ENCODE data around the gene PIGU. TPM values are rescaled to one million over a fixed set of nuclear protein-coding genes. Genes with fewer than 3 reads are reported as not detected.
A peak's percentile ranks its signal among the peaks of the same experiment; 100 is the strongest.

Gene PIGU
- polyA plus RNA-seq, 1 of the 3 experiments (the other 2 are of a cell fraction) = 40.3 TPM

- no peak for TF ChIP-seq USF2 (IDR thresholded peaks at IDR 0.05; ENCODE audit: borderline replicate concordance, low read depth, low read length)
- TF ChIP-seq TEAD4 (IDR thresholded peaks at IDR 0.05; ENCODE audit: borderline replicate concordance, insufficient read depth) = no peak
- TF ChIP-seq TCF12 (IDR thresholded peaks at IDR 0.05) = no peak
- TF ChIP-seq EZH2phosphoT487 (IDR thresholded peaks at IDR 0.05; ENCODE audit: borderline replicate concordance, low read depth) = no peak
- no peak for TF ChIP-seq GABPA (IDR thresholded peaks at IDR 0.05; ENCODE audit: low read depth)
- TF ChIP-seq YY1 (IDR thresholded peaks at IDR 0.05; ENCODE audit: low read depth) = no peak
- no peak for TF ChIP-seq RFX5 (IDR thresholded peaks at IDR 0.05; ENCODE audit: low read length)
- no peak for TF ChIP-seq FOXJ3 (CRISPR knock-in tag; IDR thresholded peaks at IDR 0.05)
- TF ChIP-seq ELF1 (IDR thresholded peaks at IDR 0.05) = no peak
- TF ChIP-seq JUND (IDR thresholded peaks at IDR 0.05) = no peak
These were observed 148.0 kb downstream of the PIGU start (continued) for GRCh38 chr20:34528921-34529297.

GRCh38 chr20:34527016-34527415 lies 149.9 kb downstream of the PIGU start:
- peak overlapping the region in 1 of 2 experiments; percentile 75; a peak in 2 of 4 replicates for H3K27ac ChIP-seq (ENCODE audit: low read depth in 2 of 2, low read length in 1 of 2)

More at GRCh38 chr20:34527016-34527415, 149.9 kb downstream of the PIGU start:
- H3K36me3 ChIP-seq (replicated peaks in 1 of 2; ENCODE audit: control insufficient read depth in 1 of 2, insufficient read depth in 2 of 2, low read length in 1 of 2) = peaks cover 42 to 51% of the 10 kb centered on the region in 2 experiments
- ChIA-PET CTCF (interaction anchor here (0.7 to 5.9 kb wide), 4 partner anchors 12 to 1564 kb away, joined by 3 to 72 read pairs (median 4); no protein-coding TSS in a partner anchor), POLR2A (no interaction called here)
- peaks cover 87% of the 10 kb centered on the region for H3K79me2 ChIP-seq (ENCODE audit: insufficient read depth)
- H3K9me2 ChIP-seq = no peaks in the 10 kb centered on the region
- no peak for TF ChIP-seq EP300 (IDR thresholded peaks at IDR 0.05; ENCODE audit: borderline replicate concordance in 1 of 2, low read depth in 1 of 2, low read length in 1 of 2)
- TF ChIP-seq TEAD4 (IDR thresholded peaks at IDR 0.05; ENCODE audit: borderline replicate concordance, insufficient read depth) = no peak
- no peak for TF ChIP-seq RCOR1 (IDR thresholded peaks at IDR 0.05; ENCODE audit: low read length)
- TF ChIP-seq MAX (IDR thresholded peaks at IDR 0.05; ENCODE audit: low read depth) = no peak
- no peak for TF ChIP-seq NRF1 (IDR thresholded peaks at IDR 0.05; ENCODE audit: low read depth, low read length)
- TF ChIP-seq USF1 (IDR thresholded peaks at IDR 0.05; ENCODE audit: borderline replicate concordance, low read depth) = no peak
- TF ChIP-seq FOSL2 (IDR thresholded peaks at IDR 0.05; ENCODE audit: borderline replicate concordance, low read depth) = no peak
- no peak for TF ChIP-seq NFIC (IDR thresholded peaks at IDR 0.05; ENCODE audit: borderline replicate concordance)
- no peak for TF ChIP-seq MXI1 (IDR thresholded peaks at IDR 0.05; ENCODE audit: low read depth, low read length)
- no peak for TF ChIP-seq SMC3 (IDR thresholded peaks at IDR 0.05; ENCODE audit: low read depth, low read length)
- no peak for TF ChIP-seq REST (IDR thresholded peaks at IDR 0.05; ENCODE audit: low read depth, low read length)
- no peak for TF ChIP-seq FOXJ3 (CRISPR knock-in tag; IDR thresholded peaks at IDR 0.05)
- TF ChIP-seq ZBTB33 (IDR thresholded peaks at IDR 0.05; ENCODE audit: borderline replicate concordance, low read depth) = no peak
- no peak for TF ChIP-seq FOXM1 (IDR thresholded peaks at IDR 0.05; ENCODE audit: low read depth)
- H3K9ac ChIP-seq = no peak overlapping the region; the same call in 1 of the 2 replicates
- H3K27me3 ChIP-seq (ENCODE audit: insufficient read depth) = no peaks in the 10 kb centered on the region
- no peak overlapping the region for H2AFZ ChIP-seq (ENCODE audit: low read depth)
- no peaks in the 10 kb centered on the region for H3K9me3 ChIP-seq
- 95% methylated on average over 10 of the region's 10 CpGs for WGBS (ENCODE audit: low lambda C conversion rate)
- H3F3A ChIP-seq (replicated peaks; ENCODE audit: insufficient read depth) = peaks cover 37% of the 10 kb centered on the region
- H4K20me1 ChIP-seq (ENCODE audit: insufficient read depth) = peaks cover 64% of the 10 kb centered on the region
- H3K4me2 ChIP-seq = no peak overlapping the region
- no peak for DNase-seq
- H3K4me3 ChIP-seq (ENCODE audit: low read depth in 2 of 2, low read length in 1 of 2) = no peak overlapping the region
- H3K4me1 ChIP-seq (ENCODE audit: control insufficient read depth in 1 of 2, insufficient read depth in 2 of 2, low read depth in 1 of 2, low read length in 1 of 2) = peaks cover 15 to 17% of the 10 kb centered on the region in 2 experiments; a peak in 3 of 4 replicates
